Testis (tissue), 2 donors: Measurements from ENCODE around the gene GRIA4.

ENCODE experiments used
- CTCF ChIP-seq, 3 experiments: fragments of 450-650 bp in 2 of 3; fragments of 200-600 bp in 1 of 3; sonication (generic) in 1 of 3; IDR thresholded peaks; one replicate each; pipeline ENCODE4 v1.5.1; 2016 to 2019; ENCODE audit warnings: antibody characterized with exemption in 3 of 3, mild to moderate bottlenecking in 2 of 3, moderate library complexity in 1 of 3
- POLR2A ChIP-seq: fragments of 450-650 bp; IDR thresholded peaks from one replicate; pipeline ENCODE4 v1.6.1; 2017; ENCODE audit warnings: antibody characterized with exemption, mild to moderate bottlenecking, moderate library complexity

- TF ChIP-seq CTCF (IDR thresholded peaks at IDR 0.05) (no peak), POLR2A (no peak)
These were observed 297.4 kb downstream of the GRIA4 start for GRCh38 chr11:105907319-105907718.
